ENCODE measurements around the gene PNLIPRP2.

PNLIPRP2 gene

GRCh38 chr10:116667484-116667883 lies 46.7 kb downstream of the PNLIPRP2 start:
- no peak overlapping the region for H3K27ac ChIP-seq (ENCODE audit: low read depth, low read length)
- peaks cover 0 to 15% (median 5%) of the 10 kb centered on the region in 5 donors for H3K4me1 ChIP-seq (ENCODE audit: control insufficient read depth in 5 of 5, insufficient read depth in 5 of 5, low read length in 5 of 5)
- peaks cover 2 to 7% (median 6%) of the 10 kb centered on the region in 5 donors for H3K36me3 ChIP-seq (ENCODE audit: control insufficient read depth in 5 of 5, insufficient read depth in 5 of 5, low read length in 5 of 5)
- H3K4me3 ChIP-seq (ENCODE audit: low read depth in 1 of 5, low read length in 5 of 5): no peak overlapping the region
- peaks cover 0 to 4% (median 0%) of the 10 kb centered on the region in 5 donors for H3K27me3 ChIP-seq (ENCODE audit: control insufficient read depth in 5 of 5, insufficient read depth in 4 of 5, low read length in 5 of 5)
- no peaks in the 10 kb centered on the region for H3K9me3 ChIP-seq (ENCODE audit: control insufficient read depth in 5 of 5, low read length in 5 of 5)
- no peak overlapping the region for H3K9ac ChIP-seq (ENCODE audit: low read length in 5 of 5)

- H3K4me3 ChIP-seq (ENCODE audit: low read depth in 1 of 5, low read length in 5 of 5): no peak overlapping the region
- no peaks in the 10 kb centered on the region for H3K9me3 ChIP-seq (ENCODE audit: control insufficient read depth in 5 of 5, low read length in 5 of 5)
- H3K27ac ChIP-seq (ENCODE audit: low read depth, low read length): no peak overlapping the region
- H3K27me3 ChIP-seq (ENCODE audit: control insufficient read depth in 5 of 5, insufficient read depth in 4 of 5, low read length in 5 of 5): peaks cover 0 to 3% (median 0%) of the 10 kb centered on the region in 5 donors
- no peak overlapping the region for H3K9ac ChIP-seq (ENCODE audit: low read length in 5 of 5)
- H3K36me3 ChIP-seq (ENCODE audit: control insufficient read depth in 5 of 5, insufficient read depth in 5 of 5, low read length in 5 of 5): peaks cover 2 to 13% (median 11%) of the 10 kb centered on the region in 5 donors
- H3K4me1 ChIP-seq (ENCODE audit: control insufficient read depth in 5 of 5, insufficient read depth in 5 of 5, low read length in 5 of 5): peaks cover 0 to 15% (median 5%) of the 10 kb centered on the region in 5 donors
These were observed 47.3 kb downstream of the PNLIPRP2 start for GRCh38 chr10:116668018-116668417.

- Histone ChIP-seq H3K4me3 (ENCODE audit: low read depth in 1 of 5, low read length in 5 of 5) (no peak overlapping the region), H3K27ac (ENCODE audit: low read depth, low read length) (no peak overlapping the region), H3K9me3 (ENCODE audit: control insufficient read depth in 5 of 5, low read length in 5 of 5) (no peaks in the 10 kb centered on the region), H3K36me3 (ENCODE audit: control insufficient read depth in 5 of 5, insufficient read depth in 5 of 5, low read length in 5 of 5) (peaks cover 2 to 17% (median 14%) of the 10 kb centered on the region in 5 donors), H3K9ac (ENCODE audit: low read length in 5 of 5) (no peak overlapping the region), H3K27me3 (ENCODE audit: control insufficient read depth in 5 of 5, insufficient read depth in 4 of 5, low read length in 5 of 5) (peaks cover 0 to 3% (median 0%) of the 10 kb centered on the region in 5 donors), H3K4me1 (ENCODE audit: control insufficient read depth in 5 of 5, insufficient read depth in 5 of 5, low read length in 5 of 5) (peaks cover 0 to 15% (median 5%) of the 10 kb centered on the region in 5 donors)
These were observed 47.7 kb downstream of the PNLIPRP2 start for GRCh38 chr10:116668446-116668845.

- Histone ChIP-seq H3K9me3 (ENCODE audit: control insufficient read depth in 5 of 5, low read length in 5 of 5) (no peaks in the 10 kb centered on the region), H3K4me3 (ENCODE audit: low read depth in 1 of 5, low read length in 5 of 5) (no peak overlapping the region), H3K4me1 (ENCODE audit: control insufficient read depth in 5 of 5, insufficient read depth in 5 of 5, low read length in 5 of 5) (peaks cover 0 to 15% (median 5%) of the 10 kb centered on the region in 5 donors), H3K36me3 (ENCODE audit: control insufficient read depth in 5 of 5, insufficient read depth in 5 of 5, low read length in 5 of 5) (peaks cover 2 to 23% (median 17%) of the 10 kb centered on the region in 5 donors), H3K27ac (ENCODE audit: low read depth, low read length) (no peak overlapping the region), H3K27me3 (ENCODE audit: control insufficient read depth in 5 of 5, insufficient read depth in 4 of 5, low read length in 5 of 5) (no peaks in the 10 kb centered on the region), H3K9ac (ENCODE audit: low read length in 5 of 5) (no peak overlapping the region)
These were observed 48.3 kb downstream of the PNLIPRP2 start for GRCh38 chr10:116669080-116669479.

- Histone ChIP-seq H3K9me3 (ENCODE audit: control insufficient read depth in 5 of 5, low read length in 5 of 5) (no peaks in the 10 kb centered on the region), H3K4me1 (ENCODE audit: control insufficient read depth in 5 of 5, insufficient read depth in 5 of 5, low read length in 5 of 5) (peaks cover 0 to 15% (median 5%) of the 10 kb centered on the region in 5 donors), H3K4me3 (ENCODE audit: low read depth in 1 of 5, low read length in 5 of 5) (no peak overlapping the region), H3K9ac (ENCODE audit: low read length in 5 of 5) (no peak overlapping the region), H3K27ac (ENCODE audit: low read depth, low read length) (no peak overlapping the region), H3K27me3 (ENCODE audit: control insufficient read depth in 5 of 5, insufficient read depth in 4 of 5, low read length in 5 of 5) (no peaks in the 10 kb centered on the region), H3K36me3 (ENCODE audit: control insufficient read depth in 5 of 5, insufficient read depth in 5 of 5, low read length in 5 of 5) (peaks cover 10 to 32% (median 26%) of the 10 kb centered on the region in 5 donors)
These were observed 49.3 kb downstream of the PNLIPRP2 start for GRCh38 chr10:116669832-116670644.

- H3K27me3 ChIP-seq (ENCODE audit: control insufficient read depth in 5 of 5, insufficient read depth in 4 of 5, low read length in 5 of 5): no peaks in the 10 kb centered on the region
- no peaks in the 10 kb centered on the region for H3K9me3 ChIP-seq (ENCODE audit: control insufficient read depth in 5 of 5, low read length in 5 of 5)
- H3K36me3 ChIP-seq (ENCODE audit: control insufficient read depth in 5 of 5, insufficient read depth in 5 of 5, low read length in 5 of 5): peaks cover 12 to 39% (median 33%) of the 10 kb centered on the region in 5 donors
- H3K9ac ChIP-seq (ENCODE audit: low read length in 5 of 5): no peak overlapping the region
- no peak overlapping the region for H3K4me3 ChIP-seq (ENCODE audit: low read depth in 1 of 5, low read length in 5 of 5)
- H3K27ac ChIP-seq (ENCODE audit: low read depth, low read length): no peak overlapping the region
- H3K4me1 ChIP-seq (ENCODE audit: control insufficient read depth in 5 of 5, insufficient read depth in 5 of 5, low read length in 5 of 5): peaks cover 0 to 10% (median under 1%) of the 10 kb centered on the region in 5 donors
These were observed 50.0 kb downstream of the PNLIPRP2 start for GRCh38 chr10:116670706-116671105.

GRCh38 chr10:116671274-116671926 lies 50.6 kb downstream of the PNLIPRP2 start:
- Histone ChIP-seq H3K9me3 (ENCODE audit: control insufficient read depth in 5 of 5, low read length in 5 of 5) (no peaks in the 10 kb centered on the region), H3K27ac (ENCODE audit: low read depth, low read length) (no peak overlapping the region)

GRCh38 chr10:116672891-116673290 lies 52.1 kb downstream of the PNLIPRP2 start:
- Histone ChIP-seq H3K36me3 (ENCODE audit: control insufficient read depth in 5 of 5, insufficient read depth in 5 of 5, low read length in 5 of 5) (peaks cover 23 to 59% (median 54%) of the 10 kb centered on the region in 5 donors), H3K4me3 (ENCODE audit: low read depth in 1 of 5, low read length in 5 of 5) (no peak overlapping the region), H3K27ac (ENCODE audit: low read depth, low read length) (no peak overlapping the region), H3K9ac (ENCODE audit: low read length in 5 of 5) (no peak overlapping the region), H3K4me1 (ENCODE audit: control insufficient read depth in 5 of 5, insufficient read depth in 5 of 5, low read length in 5 of 5) (peaks cover 0 to 7% (median 0%) of the 10 kb centered on the region in 5 donors), H3K27me3 (ENCODE audit: control insufficient read depth in 5 of 5, insufficient read depth in 4 of 5, low read length in 5 of 5) (no peaks in the 10 kb centered on the region), H3K9me3 (ENCODE audit: control insufficient read depth in 5 of 5, low read length in 5 of 5) (no peaks in the 10 kb centered on the region)

More at GRCh38 chr10:116671274-116671926, 50.6 kb downstream of the PNLIPRP2 start:
- Histone ChIP-seq H3K9ac (ENCODE audit: low read length in 5 of 5) (no peak overlapping the region), H3K4me1 (ENCODE audit: control insufficient read depth in 5 of 5, insufficient read depth in 5 of 5, low read length in 5 of 5) (peaks cover 0 to 7% (median 0%) of the 10 kb centered on the region in 5 donors), H3K36me3 (ENCODE audit: control insufficient read depth in 5 of 5, insufficient read depth in 5 of 5, low read length in 5 of 5) (peaks cover 19 to 46% (median 40%) of the 10 kb centered on the region in 5 donors), H3K27me3 (ENCODE audit: control insufficient read depth in 5 of 5, insufficient read depth in 4 of 5, low read length in 5 of 5) (no peaks in the 10 kb centered on the region), H3K4me3 (ENCODE audit: low read depth in 1 of 5, low read length in 5 of 5) (no peak overlapping the region)

GRCh38 chr10:116673866-116674265 lies 53.1 kb downstream of the PNLIPRP2 start:
- peaks cover 23 to 62% (median 56%) of the 10 kb centered on the region in 5 donors for H3K36me3 ChIP-seq (ENCODE audit: control insufficient read depth in 5 of 5, insufficient read depth in 5 of 5, low read length in 5 of 5)

More at GRCh38 chr10:116673866-116674265, 53.1 kb downstream of the PNLIPRP2 start:
- Histone ChIP-seq H3K27ac (ENCODE audit: low read depth, low read length) (no peak overlapping the region), H3K4me3 (ENCODE audit: low read depth in 1 of 5, low read length in 5 of 5) (no peak overlapping the region), H3K4me1 (ENCODE audit: control insufficient read depth in 5 of 5, insufficient read depth in 5 of 5, low read length in 5 of 5) (peaks cover 0 to 7% (median 0%) of the 10 kb centered on the region in 5 donors), H3K9ac (ENCODE audit: low read length in 5 of 5) (no peak overlapping the region), H3K9me3 (ENCODE audit: control insufficient read depth in 5 of 5, low read length in 5 of 5) (no peaks in the 10 kb centered on the region), H3K27me3 (ENCODE audit: control insufficient read depth in 5 of 5, insufficient read depth in 4 of 5, low read length in 5 of 5) (no peaks in the 10 kb centered on the region)
